ENCODE results near the gene HDAC7. TPM values are rescaled to one million over a fixed set of nuclear protein-coding genes. Genes with fewer than 3 reads are reported as not detected.

HDAC7 gene
- total and polyA plus RNA-seq, 2 of the 13 experiments (the other 11 are each of a cell fraction or from before 2014, with no cell fraction given) = 4.6 to 10.8 TPM

DNA sequence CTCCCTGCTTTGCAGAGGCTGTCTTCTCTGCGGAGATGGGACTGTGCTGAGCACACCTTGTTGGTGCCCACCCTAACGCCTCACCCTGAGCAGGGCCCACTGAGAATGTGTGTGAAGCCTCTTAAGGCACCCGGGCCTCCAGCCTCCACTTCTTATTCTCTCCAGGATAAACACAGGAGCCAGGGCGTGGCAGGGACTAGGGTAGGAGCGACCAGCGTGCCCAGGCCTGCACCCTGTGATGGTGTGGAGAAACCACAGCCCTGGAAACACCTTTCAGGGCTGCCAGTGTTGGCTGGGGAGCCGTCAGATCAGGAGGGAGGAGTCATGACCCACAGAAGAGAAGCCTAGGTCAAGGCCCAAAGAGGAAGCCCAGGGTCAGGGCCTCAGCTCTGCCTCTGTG, 43.8 kb upstream of the HDAC7 start:
- no CpG with 5 or more reads among the region's 7 CpGs for WGBS (ENCODE audit: low lambda C conversion rate)
- Histone ChIP-seq H4K20me1 (ENCODE audit: insufficient read depth, low read length) (no peaks in the 10 kb centered on the region), H3K4me2 (ENCODE audit: low read depth, low read length) (0 out of 2 replicates have a peak overlapping the region, but pooled peaks have one; percentile 30), H3K4me1 (ENCODE audit: insufficient read depth, low read length) (peaks cover 38% of the 10 kb centered on the region), H3K9me3 (ENCODE audit: low read length) (no peaks in the 10 kb centered on the region), H3K27me3 (ENCODE audit: control insufficient read depth in 1 of 2, insufficient read depth in 2 of 2, low read length in 2 of 2) (no peaks in the 10 kb centered on the region), H3K79me2 (ENCODE audit: insufficient read depth, low read length) (no peaks in the 10 kb centered on the region), H3K27ac (ENCODE audit: extremely low read length, insufficient read depth, low read length) (peak overlapping the region; percentile 47), H3K4me3 (replicated peaks in 1 of 3; ENCODE audit: insufficient read depth in 1 of 3, low read depth in 2 of 3, low read length in 3 of 3) (no peak overlapping the region), H3K9ac (ENCODE audit: insufficient read depth, low read depth, low read length) (no peak overlapping the region), H3K36me3 (replicated peaks in 1 of 2; ENCODE audit: control insufficient read depth in 1 of 2, insufficient read depth in 2 of 2, low read length in 2 of 2) (no peaks in the 10 kb centered on the region), H2AFZ (ENCODE audit: low read length) (no peak overlapping the region)
- TF ChIP-seq IRF2 (CRISPR knock-in tag; IDR thresholded peaks at IDR 0.05) (no peak), ZFX (CRISPR knock-in tag; IDR thresholded peaks at IDR 0.05; ENCODE audit: low read depth) (0 out of 2 replicates have a peak, but pooled peaks have one; percentile 28)
- no TSS peak for BruUV-seq (replicated peaks)
- intact Hi-C loops (cut with micrococcal nuclease; ENCODE audit: unreplicated experiment) = no loop called here
- no peak for FAIRE-seq
- in situ Hi-C loops (cut with HindIII; ENCODE audit: extremely low pct_ligation_motif_present, low pct_unique_long_range_greater_than_20kb) = no loop called here
- DNase-seq (ENCODE audit: low spot score) = no peak
- ChIA-PET CTCF (ENCODE audit: low intra/inter-chr PET ratio, low total read pairs) (no interaction called here), POLR2A (interaction anchor here (1.2 kb wide), 1 partner anchor 12 kb away, joined by 3 read pairs; no protein-coding TSS in a partner anchor)
- peak; percentile 34 for ATAC-seq

GRCh38 chr12:47862881-47863280, 43.2 kb upstream of the HDAC7 start:
- no peaks in the 10 kb centered on the region for H3K9me3 ChIP-seq (ENCODE audit: low read length)
- H3K36me3 ChIP-seq (replicated peaks in 1 of 2; ENCODE audit: control insufficient read depth in 1 of 2, insufficient read depth in 2 of 2, low read length in 2 of 2) = no peaks in the 10 kb centered on the region
- no peaks in the 10 kb centered on the region for H3K79me2 ChIP-seq (ENCODE audit: insufficient read depth, low read length)
- no peak overlapping the region for H3K4me3 ChIP-seq (replicated peaks in 1 of 3; ENCODE audit: insufficient read depth in 1 of 3, low read depth in 2 of 3, low read length in 3 of 3)
- CTCF ChIA-PET (ENCODE audit: low intra/inter-chr PET ratio, low total read pairs) = no interaction called here
- no peak for FAIRE-seq
- no peak for ATAC-seq
- BruUV-seq (replicated peaks) = no TSS peak
- WGBS (ENCODE audit: low lambda C conversion rate) = 82% methylated on average over 5 of the region's 7 CpGs
- no peak overlapping the region for H3K27ac ChIP-seq (ENCODE audit: extremely low read length, insufficient read depth, low read length)
- TF ChIP-seq ZNF724P (CRISPR knock-in tag; IDR thresholded peaks at IDR 0.05; ENCODE audit: borderline replicate concordance) = no peak
- no peak for TF ChIP-seq IKZF1 (IDR thresholded peaks at IDR 0.05)
- TF ChIP-seq CEBPB (IDR thresholded peaks at IDR 0.05; ENCODE audit: borderline replicate concordance, low read depth, low read length) = no peak
- TF ChIP-seq SMYD3 (CRISPR knock-in tag; IDR thresholded peaks at IDR 0.05) = no peak
- TF ChIP-seq NFE2L1 (CRISPR knock-in tag; IDR thresholded peaks at IDR 0.05; ENCODE audit: borderline replicate concordance) = no peak
- TF ChIP-seq ZMYM4 (CRISPR knock-in tag; IDR thresholded peaks at IDR 0.05) = no peak
- TF ChIP-seq SALL1 (CRISPR knock-in tag; IDR thresholded peaks at IDR 0.05) = no peak
- no peak for TF ChIP-seq HMG20A (CRISPR knock-in tag; IDR thresholded peaks at IDR 0.05; ENCODE audit: borderline replicate concordance)
- TF ChIP-seq PLRG1 (conservative IDR thresholded peaks at IDR 0.05) = no peak
- TF ChIP-seq TP53 (CRISPR knock-in tag; conservative IDR thresholded peaks at IDR 0.05) = no peak
- intact Hi-C loops (cut with micrococcal nuclease; ENCODE audit: unreplicated experiment) (no loop called here), in situ Hi-C loops (cut with HindIII; ENCODE audit: extremely low pct_ligation_motif_present, low pct_unique_long_range_greater_than_20kb) (no loop called here)
- H3K9ac ChIP-seq (ENCODE audit: insufficient read depth, low read depth, low read length) = no peak overlapping the region
- H3K27me3 ChIP-seq (ENCODE audit: control insufficient read depth in 1 of 2, insufficient read depth in 2 of 2, low read length in 2 of 2) = no peaks in the 10 kb centered on the region
- peaks cover 38% of the 10 kb centered on the region for H3K4me1 ChIP-seq (ENCODE audit: insufficient read depth, low read length)
- no peaks in the 10 kb centered on the region for H4K20me1 ChIP-seq (ENCODE audit: insufficient read depth, low read length)
- no peak overlapping the region for H2AFZ ChIP-seq (ENCODE audit: low read length)
- POLR2A ChIA-PET = no interaction called here
- DNase-seq (ENCODE audit: low spot score) = no peak
- H3K4me2 ChIP-seq (ENCODE audit: low read depth, low read length) = no peak overlapping the region

All from HepG2 (cell line).